HuH-7.5 (cell line): Measurements from ENCODE around the gene PACRG.
A peak's percentile ranks its signal among the peaks of the same experiment; 100 is the strongest.

Experiments used
- DNase-seq: peaks from one replicate; pipeline ENCODE4 v3.0.0; 2011; ENCODE audit warnings: low spot score

PACRG gene

DNA sequence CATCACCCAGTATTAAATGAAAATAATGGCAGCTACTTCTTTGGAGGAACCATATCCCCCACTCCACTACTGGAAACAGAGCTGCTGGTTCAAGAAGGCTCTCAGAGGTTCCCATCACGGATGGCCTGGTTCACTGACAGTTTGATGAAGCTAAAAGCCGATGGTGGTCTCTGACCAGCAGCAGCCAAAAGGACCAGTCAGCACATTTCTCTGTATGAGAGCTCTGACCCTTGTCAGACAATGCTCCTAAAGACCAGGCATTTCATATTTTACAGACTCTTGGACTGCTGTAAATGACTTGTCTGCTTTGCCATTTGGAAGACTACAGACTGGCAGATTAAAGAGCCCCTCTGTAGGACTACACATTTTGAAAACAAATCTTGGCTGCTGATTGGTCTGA, 16.8 kb upstream of the PACRG start:
- no peak for DNase-seq

DNA sequence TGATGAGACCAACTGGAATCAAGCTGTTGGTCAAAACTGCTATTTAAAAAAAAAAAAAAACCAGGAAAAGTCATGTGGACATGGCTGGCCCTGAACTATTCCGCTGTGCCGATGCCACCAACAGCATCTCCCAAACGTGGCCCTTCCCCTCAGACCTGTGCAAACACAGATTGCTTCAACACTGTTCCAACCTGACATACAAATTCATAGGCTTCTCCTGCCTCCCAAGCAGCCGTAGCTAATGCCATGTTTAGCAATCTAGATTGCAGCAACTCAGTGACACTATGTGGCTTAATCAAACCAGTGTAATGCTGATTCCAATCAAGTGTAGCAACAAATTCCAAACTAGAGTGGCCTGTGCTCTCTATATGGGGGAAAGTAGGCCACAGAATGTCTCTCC, 16.4 kb upstream of the PACRG start:
- DNase-seq = no peak

DNA sequence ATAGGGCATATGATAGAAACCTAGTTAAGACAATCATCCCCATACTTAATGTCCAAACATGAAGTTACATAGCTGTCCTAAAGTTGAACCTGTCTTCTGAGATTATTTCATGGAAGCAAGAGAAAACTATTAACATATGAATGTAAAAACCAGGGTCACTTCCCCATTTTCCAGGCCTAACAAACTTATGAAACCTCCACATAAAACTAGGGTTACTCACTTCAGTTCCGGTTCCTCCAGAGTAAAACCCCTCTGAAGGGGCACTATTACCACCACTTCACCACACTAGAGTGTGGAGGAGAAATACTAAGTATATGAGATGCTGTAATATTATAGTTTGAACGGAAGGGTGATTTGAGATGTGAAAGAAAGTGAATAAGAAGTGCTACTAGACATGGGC, 15.1 kb upstream of the PACRG start:
- no peak for DNase-seq

DNA sequence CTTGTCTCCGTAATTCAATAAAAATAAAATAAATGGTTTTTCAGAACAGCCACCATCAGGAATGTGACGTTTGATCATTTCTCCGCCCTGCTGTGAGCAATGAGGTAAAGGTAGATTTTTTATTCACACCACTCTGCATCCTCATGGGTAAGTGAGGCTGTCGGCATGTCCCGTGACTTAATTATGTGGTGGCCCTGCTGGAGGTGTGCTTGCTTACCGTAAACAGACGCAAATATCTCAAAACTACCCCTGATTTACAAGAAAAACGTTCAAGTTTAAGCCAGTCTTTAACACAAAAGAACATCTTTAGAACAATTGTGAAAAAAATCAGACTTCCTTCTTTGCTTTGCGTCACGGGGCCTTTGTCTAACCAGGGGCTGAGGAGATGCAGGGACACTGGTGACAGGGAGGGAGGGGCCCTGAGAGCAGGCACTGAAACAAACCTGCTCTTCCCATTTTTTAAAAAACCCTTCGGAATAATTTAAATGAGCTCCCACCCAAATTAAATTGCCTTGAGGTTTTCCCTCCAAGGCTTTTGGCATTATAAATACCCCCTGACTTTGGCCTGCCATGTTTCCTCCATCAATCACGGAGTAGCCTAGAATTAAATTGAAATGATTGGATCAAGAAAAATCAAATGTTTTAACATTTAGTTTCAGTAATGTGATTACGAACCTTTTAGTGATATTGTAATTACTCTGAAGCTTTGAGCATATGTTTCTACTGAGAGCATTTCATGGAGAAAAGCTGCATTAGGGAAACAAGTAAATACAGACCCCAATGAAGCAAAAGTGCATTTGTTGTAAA, 13.6 kb upstream of the PACRG start:
- DNase-seq = no peak

DNA sequence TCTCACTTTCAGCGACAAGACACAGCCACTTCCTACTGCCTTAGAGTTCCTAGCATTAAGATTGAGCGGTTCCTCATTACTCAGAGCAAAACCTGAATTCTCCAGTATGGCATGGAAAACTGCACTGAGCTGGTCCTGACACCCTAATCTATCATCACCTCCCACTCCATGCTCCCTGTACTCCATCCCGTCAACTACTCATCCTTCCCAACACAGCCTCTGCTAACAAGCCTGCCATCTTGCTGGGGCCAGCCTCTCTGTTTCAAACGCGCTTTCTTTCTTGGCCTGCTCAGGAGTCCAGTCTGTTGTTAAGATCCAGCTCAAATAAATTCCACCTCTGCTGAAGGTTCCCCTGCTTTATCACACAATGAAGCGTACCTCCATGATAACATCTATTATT, 12.2 kb upstream of the PACRG start:
- DNase-seq = no peak

DNA sequence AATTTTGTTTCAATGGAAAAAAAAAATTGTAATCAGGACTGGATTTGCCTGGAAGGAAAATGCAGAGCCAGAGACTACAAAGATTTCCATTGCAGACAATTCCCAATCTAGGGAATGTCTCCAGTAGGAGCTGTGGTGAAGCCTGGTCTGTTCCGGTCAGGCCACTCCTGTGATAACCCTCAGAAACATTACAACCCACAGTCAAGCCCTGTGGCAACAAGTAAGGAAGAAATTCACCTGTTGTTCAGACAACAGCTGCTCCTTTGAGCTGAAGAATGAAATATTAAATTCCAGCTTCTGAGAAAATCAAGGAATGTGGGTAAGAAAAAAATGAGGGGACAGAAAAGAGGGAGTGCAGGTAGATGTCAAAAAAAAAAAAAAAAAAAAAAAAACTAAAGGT, 8.2 kb upstream of the PACRG start:
- no peak for DNase-seq

DNA sequence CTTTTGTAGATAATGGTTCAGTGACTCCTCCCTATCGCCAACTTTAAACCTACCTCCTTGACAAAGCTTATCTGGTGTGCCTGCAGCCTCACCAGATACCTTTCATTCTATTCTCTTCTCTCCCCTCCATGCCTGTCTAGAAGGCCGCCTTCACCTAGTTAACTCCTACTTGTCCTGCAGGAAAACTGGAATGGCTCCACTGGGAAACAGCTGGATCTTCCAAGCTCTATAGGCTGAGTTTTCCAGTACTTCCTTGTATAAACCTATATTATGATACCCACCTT, 6.4 kb upstream of the PACRG start:
- DNase-seq = no peak

DNA sequence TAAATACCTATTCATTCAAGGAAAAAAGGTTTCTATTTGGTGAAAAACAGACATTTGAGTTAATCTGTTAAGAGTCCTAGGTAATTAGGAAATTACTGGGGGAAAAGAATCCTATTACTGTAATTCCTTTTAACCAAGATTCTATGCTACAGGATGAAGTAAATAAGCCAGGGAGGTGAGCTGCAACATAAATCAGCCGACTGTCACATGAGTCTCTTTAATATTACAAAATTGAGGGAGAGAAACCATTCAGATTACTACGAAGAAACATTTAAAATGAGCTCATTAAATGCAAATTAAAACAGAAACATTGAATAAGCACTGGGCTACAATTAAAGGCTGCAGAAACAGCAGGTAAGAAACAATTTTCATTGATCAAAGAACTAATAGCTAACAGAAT, 5.5 kb upstream of the PACRG start:
- DNase-seq = no peak

DNA sequence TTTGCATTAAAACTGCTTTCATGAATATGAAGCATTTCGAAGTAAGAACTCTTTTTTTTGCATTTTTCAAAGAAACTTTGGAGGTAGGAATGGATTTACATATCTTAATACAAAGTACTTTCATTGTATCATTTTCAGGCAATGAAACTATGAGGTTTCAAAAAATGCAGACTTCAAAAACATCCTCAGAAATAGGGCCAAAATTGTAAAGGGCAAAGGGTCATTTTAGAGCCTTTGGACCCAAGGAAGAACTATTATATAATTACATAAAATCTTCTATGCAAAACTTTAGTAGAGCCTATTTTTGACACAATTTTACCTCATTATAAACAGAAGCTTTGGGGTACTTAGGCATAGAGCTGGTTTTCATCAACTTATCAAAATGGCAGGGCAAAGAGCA, 5.1 kb upstream of the PACRG start:
- DNase-seq = no peak

DNA sequence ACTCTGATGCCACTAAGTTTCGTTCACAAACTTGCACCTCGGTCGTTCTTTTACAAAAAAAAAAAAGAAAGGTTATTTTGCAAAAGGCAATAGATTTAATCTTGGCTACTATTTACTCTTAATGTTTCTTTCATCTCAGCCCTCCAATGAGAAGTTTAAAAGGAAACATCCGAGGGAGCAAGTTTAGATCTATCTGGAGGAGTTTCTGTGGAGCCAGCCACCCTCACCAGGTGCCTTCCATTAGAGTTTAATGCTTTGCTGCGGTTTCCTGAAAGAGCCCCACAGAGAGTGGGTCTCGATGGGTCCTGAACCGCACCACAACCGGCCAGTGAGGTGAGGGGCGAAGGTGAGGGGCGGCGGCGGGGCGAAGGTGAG, 840 bp upstream of the PACRG start:
- peak; percentile 22 for DNase-seq

DNA sequence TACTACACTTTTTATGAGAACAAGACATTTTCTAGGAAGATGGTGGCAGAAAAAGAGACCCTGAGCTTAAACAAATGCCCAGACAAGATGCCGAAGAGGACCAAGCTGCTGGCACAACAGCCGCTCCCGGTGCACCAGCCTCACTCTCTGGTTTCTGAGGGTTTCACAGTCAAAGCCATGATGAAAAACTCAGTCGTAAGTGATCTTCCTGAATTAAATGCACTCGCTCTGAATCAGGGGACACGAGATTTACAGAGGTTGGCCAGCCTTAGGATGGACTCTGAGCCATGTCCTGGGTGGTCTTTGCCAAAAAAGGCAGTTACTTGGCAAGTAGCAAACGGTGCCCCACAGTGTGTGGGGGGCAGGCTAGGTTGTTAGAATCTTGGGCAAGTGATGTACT, 423 bp downstream of the PACRG start:
- DNase-seq = no peak

DNA sequence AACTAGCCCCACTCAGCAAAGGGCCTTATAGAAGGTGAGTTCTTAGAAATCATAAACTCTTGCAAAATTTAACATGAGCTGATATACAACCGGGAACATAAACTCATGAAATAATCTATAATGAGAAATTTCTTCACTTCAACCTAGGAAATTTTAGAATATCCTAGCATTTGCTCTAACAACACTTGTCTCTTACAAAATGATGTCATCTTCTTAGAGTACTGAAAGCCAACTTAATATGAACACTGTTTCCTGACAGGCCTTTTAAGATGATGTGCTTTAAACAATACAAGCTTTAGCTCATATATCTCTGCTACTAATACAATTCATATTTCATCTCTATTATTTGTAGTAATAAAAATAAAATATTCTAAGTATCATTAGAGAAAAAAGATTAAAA, 932 bp downstream of the PACRG start:
- no peak for DNase-seq

DNA sequence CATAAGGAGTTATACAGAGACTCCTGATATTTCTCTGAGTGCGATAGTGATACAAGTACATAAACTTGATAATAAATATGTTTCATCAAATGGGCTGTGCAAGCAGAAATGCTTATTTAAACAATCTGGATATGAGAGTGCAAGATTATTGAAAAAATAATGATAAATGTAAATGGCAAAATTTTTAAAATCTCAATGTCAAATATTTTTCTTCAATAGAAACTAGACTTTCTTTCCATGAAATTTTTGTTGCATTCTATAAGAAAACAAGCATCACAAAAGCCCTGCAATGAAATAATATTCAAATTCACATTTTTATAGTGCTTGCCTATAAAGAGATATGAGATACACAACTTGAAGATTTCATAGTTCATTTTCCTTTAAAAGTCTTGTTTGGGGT, 2.7 kb downstream of the PACRG start:
- DNase-seq = no peak

DNA sequence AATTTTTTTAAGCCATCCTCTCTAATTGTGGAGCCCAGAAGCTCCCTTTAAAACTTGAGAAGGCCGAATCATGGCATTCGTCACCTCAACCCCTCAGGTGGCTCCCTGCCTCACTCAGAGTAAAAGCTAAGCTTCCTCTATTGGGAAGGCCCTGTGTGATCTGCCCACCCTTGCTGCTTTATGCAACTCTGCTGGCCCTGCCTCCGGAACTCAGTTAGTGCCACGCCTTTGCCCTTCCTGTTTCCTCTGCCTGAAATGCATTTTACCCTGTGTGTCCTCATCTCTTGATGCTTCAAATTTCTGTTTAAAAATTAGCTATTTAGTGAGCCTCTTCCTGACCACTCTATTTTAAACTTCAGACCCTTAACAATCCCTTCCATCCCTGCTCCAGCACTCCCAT, 5.7 kb downstream of the PACRG start:
- no peak for DNase-seq

DNA sequence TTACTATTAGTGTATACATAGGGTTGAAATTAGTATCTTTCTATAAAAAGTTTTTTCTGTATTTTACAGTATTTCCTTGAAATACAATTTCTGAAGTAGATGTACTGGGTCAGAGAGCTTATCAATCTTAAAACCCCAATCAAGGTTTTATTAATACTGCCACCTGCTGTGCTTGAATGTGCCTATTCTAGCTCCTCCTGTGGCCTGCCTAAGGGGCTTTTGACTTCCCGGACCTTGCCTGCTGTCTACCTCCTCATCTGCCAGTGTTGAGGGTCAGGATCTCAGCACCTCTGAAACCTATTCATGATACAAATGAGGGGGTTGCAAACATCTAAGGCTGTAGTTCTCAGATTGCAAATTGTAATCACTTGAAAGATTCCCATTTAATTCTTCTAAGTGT, 9.2 kb downstream of the PACRG start:
- DNase-seq = no peak

DNA sequence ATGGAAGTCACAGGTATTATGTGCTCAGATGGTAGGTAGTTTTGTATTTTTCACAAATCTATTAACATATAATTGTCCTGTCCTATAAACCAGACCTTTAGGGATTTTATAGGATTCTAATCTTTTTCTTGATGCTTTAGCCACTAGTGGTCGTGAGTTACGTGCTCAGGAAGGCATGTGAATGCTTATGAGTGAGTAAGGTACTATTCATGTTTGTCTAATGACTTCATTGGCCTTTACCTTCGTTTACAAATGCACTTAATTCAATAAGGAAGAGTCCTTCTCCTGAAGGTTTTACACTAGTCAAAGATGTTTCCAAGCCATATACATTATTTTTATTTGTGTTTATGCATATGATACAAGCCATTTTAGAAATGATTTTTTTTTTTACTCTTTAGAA, 23.0 kb downstream of the PACRG start:
- DNase-seq = no peak

DNA sequence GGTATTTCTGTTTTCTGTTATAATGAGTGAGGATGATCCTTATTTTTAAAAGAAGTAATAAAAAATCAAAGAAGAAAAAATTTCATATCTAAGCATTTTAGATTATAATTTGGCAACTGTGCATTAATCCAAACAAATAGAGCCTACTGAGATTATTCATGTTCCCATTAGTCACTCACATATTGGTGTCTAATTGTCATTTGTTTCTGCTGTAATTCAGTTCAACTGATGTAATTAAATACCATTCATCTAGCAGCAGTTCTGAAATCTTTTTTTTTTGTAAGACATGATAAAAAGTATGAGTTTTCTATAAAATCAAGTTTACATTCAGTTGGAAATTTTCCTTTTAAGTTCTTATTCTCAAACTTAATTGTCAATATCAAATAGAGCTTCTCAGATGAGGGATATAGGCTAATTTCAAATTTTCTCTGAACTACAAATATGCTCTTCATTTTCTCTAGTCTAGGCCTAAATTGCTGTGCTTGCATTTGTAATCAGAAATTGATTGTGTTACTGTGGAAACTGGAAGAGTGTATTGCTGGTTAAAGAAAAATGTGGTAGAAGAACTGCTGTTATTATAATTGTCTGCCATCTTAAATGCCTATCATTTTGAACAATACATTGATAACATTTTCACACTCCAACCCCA, 23.6 kb downstream of the PACRG start:
- DNase-seq = no peak

DNA sequence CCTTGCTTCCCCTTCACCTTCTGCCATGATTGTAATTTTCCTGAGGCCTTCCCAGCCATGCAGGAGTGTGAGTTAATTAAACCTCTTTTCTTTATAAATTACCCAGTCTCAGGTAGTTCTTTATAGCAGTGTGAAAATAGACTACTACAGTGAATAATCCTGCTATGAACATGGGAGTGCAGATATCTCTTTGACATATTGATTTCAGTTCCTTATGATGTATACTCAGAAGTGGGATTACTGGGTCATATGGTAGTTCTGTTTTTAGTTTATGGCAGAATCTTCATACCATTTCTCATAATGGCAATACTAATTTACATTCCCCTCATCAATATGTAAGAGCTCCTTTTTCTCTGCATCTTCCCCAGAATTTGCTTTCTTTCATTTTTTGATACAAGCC, 26.0 kb downstream of the PACRG start:
- no peak for DNase-seq

DNA sequence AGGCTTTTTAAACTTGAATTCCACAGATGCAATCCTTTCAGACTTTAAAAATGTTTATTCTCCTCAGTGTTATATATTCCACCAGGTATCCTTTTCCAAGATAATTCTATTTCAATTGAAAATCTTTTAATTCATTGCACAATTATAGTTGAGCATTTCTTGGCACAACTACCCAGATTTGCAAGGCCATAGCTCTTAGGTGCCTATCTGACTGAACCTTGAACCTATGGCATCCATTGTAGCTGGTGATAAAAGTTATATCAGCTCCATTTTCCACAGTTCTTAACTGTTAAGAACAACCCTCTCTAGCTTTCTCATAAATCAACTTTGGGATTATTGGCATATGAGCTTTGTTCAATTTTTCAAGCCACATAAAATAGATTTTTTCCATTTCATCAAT, 42.4 kb downstream of the PACRG start:
- DNase-seq = no peak

DNA sequence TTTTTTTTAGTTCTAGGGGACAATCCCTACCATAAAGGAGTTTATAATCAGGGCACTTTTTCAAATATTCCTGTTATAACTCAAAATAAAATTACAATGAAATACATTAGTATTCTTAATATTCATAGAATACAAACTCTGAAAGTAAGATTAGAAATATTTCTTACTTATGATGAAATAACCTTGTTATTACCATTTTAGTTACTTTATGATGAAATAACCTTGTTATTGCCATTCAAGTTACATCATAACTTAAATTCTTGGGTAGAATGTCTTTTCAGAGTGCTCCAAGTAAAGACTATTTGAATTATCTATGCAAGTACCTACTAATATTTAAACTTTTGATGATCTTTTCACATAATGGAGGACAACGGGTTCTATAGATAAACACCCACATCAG, 43.2 kb downstream of the PACRG start:
- no peak for DNase-seq

DNA sequence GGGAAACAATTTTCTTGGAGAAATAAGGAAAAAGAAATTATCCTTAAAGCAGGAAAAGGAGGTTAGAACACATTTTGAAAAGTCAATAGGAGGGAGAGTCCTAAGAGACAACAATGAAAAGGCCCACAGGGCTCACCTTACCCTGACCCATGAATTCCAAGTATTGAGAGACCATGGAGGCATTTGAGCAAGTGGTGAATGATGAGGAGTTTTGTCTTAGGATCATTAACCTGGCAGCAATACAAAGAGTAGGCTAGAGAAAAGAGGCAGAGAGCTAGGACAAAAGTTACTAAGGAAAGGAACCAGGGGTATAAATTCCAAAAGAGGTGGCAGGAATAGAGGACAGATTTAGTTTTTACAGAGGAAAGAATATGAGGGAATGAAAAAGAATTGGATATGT, 44.7 kb downstream of the PACRG start:
- no peak for DNase-seq

DNA sequence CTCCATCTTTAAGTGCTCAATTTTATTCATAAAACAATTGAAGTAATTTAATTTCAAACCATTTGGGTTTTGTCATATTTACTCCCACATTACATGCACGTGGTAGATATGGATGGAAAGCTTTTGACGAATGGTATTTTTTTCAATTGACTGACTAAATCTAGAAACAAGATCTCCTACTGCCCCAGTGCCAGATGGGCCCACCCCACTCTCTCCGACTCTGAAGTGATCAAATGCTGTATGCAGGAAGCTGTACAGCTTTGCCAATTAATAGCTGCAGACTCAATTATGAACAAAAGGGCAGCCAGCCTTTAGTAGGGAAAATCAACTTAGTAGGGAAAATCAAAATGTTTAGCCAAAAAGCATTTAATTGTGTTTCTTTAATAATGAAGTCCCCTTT, 46.2 kb downstream of the PACRG start:
- DNase-seq = no peak

DNA sequence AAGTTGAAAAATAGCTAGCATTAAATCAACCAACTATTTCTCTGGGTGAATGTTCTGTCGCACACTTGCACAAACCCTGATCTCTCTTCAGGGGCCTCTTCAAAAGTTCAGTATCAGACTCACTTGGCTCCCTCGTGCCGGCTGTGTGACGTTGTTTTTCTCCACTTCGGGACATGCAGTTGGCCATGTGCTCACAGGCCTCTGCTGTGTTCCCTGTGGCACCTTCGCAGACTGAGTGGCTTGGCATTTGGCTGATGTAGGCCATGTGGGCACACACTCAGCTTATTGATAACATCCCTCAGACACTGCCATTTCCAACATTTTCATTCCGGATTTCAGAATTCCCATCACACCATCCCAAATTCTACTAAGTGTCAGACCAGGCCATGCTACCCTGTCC, 49.3 kb downstream of the PACRG start:
- no peak for DNase-seq

DNA sequence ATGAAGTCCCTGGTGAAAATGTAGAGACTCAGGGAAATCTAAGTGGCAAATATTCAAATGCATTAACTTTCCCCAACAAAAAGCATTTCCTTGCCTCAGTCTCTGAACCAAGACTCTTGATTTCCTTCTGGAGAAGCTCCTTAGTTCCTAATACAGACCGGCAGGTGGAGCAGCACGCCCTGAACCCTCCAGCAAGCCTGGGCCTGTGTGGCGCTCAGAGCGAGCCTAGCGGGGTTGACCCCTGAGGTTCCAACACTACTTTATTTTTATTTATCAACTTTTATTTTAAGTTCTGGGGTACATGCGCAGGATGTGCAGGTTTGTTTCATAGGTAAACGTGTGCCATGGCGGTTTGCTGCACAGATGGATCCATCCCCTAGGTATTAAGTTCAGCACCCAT, 50.8 kb downstream of the PACRG start:
- no peak for DNase-seq
